ENCODE measurements around the gene ZP3.
"Not testable (repeated sequence)": the region's sequence is repeated elsewhere in the genome, so short reads cannot be mapped to it uniquely, and the experiment has no call there.

The ZP3 gene

DNA sequence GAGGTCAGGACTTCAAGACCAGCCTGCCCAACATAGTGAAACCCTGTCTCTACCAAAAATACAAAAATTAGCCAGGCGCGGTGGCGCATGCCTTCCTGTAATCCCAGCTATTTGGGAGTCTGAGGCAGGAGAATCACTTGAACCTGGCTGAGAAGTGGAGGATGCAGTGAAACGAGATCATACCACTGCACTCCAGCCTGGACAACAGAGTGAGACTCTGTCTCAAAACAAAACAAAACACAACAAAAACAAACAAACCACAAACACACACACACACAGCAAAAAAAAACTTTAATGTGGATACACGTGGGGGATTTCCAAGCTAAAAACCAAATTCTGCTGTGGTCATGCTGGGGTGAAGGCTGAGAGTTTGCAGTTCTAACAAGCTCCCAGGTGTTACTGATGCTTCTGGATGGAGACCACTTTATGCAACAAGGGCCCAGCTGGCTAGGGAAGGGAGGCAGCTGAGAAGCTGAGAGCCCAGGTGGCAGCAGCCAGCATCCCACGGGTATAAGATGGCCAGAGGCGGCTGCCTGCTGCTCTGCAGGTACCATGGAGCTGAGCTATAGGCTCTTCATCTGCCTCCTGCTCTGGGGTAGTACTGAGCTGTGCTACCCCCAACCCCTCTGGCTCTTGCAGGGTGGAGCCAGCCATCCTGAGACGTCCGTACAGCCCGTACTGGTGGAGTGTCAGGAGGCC, at the start of gene ZP3:
TSS of gene ZP3 (plus strand) at position 538 of the 699 bp plus-strand sequence. CDS start at position 553, 15 bp downstream.
- no peak for DNase-seq

GRCh38 chr7:76375251-76375650, 49.5 kb upstream of the ZP3 start:
- no peak for DNase-seq

DNA sequence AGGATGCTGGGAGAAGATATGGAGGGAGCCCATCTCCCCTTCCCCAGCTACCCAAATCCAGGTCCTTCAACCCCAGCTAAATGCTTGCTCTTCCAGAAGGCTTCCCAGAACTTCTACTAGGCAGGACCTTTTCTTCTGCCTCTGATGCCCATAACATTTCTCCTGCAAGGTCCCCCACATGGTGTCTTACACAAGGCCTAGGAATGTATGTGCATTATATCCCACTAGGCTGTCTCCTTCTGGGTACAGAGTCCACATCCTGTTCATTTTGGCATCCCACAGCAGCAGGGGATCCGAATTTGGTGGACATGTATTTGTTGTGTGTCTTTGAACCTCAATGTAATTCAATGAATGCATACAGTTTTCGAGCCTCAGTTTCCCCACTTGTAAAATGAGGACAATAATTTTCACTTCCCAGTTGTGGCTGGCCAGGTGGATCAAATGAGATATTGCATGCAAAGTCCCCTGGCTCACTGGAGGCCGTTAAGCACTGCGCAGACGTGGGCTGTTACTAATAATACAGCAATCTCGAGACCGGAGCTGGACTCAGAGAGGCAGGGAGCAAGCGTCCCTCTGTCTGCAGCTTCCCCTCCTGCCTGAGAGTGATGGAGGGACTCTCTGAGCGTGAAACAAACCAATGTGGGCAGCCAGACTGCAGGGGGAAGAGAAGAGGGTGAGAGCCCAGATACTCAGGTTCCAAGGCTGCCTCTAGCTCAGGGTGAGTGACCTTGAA, 47.4 kb upstream of the ZP3 start:
- no peak for DNase-seq

DNA sequence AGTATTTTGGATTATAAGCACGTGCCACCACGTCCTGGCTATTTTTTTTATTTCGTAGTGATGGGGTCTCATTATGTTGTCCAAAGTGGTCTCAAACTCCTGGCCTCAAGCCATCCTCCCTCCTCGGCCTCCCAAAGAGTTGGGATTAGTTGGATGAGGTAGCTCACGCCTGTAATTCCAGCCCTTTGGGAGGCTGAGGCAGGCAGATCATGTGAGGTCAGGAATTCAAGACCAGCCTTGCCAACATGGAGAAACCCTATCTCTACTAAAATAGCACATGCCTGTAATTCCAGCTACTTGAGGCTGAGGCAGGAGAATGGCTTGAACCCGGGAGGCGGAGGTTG, 44.2 kb upstream of the ZP3 start:
- no peak for DNase-seq

DNA sequence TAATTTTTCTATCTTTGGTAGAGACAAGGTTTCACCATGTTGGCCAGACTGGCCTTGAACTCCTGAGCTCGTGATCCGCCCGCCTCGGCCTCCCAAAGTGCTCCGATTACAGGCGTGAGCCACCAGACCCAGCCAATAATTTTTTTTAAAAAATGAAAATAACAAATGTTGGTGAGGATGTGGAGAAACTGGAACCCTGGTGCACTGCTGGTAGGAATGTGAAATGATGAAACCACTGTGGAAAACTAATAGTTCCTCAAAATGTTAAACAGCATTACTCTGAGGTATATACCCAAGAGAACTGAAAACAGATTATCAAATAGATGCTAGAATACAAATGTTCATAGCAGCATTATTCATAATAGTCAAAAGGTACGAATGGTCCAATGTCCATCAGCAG, 42.9 kb upstream of the ZP3 start:
- DNase-seq: peak in 1 of 2 experiments; percentile 28

GRCh38 chr7:76383089-76383944, 41.4 kb upstream of the ZP3 start:
- no peak for DNase-seq

- DNase-seq: no peak
These were observed 38.0 kb upstream of the ZP3 start for GRCh38 chr7:76386691-76387260.

DNA sequence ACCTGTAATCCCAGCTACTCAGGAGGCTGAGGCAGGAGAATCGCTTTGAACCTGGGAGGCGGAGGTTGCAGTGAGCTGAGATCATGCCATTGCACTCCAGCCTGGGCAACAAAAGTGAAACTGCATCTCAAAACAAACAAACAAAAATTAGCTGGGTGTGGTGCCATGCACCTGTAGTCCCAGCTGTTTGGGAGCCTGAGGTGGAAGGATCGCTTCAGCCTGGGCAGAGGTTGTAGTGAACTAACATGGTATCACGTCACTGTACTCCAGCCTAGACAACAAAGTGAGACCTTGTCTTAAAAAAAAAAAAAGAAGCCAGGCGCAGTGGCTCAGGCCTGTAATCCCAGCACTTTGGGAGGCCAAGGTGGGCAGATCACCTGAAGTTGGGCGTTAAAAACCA, 37.0 kb upstream of the ZP3 start:
- DNase-seq: not testable (repeated sequence)

DNA sequence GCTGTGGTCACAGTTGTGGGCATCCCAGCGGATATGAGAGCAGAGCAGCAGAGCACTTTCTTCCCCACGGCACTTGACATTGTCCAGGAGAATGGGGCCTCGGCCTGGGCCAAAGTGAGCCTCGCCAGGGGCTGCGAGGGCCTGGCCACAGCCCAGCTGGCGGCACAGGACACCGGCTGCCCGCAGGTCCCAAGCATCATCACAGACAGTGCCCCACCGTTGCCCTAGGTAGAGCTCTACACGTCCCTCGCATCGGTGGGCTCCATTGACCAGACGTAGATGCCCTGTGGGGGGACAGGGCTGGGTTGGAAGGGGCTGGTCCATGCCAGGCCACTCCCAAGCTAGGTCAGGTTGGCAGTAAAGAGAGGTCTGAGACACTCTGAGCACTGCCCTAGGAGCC, 34.7 kb upstream of the ZP3 start:
- no peak for DNase-seq

DNA sequence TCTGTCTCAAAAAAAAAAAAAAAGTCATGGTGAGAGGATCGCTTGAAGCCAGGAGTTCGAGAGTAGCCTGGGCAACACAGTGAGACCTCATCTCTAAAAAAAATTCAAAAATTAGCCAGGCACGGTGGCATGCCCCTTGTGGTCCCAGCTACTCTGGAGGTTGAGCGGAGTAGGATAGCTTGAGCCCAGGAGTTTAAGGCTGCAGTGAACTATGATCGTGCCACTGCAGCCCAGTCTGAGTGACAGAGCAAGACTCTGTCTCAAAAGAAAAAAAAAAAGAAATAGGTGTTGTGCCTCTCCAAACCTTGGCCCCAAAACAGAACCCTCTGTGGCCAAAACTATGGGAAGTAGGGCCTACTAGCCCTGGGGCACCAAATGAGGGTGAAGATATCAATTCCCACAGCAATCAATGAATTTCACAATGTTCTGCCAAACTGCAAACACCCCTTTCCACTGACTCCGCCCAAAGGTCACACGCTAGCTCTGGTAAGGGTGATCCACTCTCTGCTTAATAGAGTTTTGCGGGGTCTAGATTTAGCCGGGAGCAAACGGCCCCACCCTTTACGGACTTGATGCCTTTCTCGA, 32.1 kb upstream of the ZP3 start:
- DNase-seq: no peak

DNA sequence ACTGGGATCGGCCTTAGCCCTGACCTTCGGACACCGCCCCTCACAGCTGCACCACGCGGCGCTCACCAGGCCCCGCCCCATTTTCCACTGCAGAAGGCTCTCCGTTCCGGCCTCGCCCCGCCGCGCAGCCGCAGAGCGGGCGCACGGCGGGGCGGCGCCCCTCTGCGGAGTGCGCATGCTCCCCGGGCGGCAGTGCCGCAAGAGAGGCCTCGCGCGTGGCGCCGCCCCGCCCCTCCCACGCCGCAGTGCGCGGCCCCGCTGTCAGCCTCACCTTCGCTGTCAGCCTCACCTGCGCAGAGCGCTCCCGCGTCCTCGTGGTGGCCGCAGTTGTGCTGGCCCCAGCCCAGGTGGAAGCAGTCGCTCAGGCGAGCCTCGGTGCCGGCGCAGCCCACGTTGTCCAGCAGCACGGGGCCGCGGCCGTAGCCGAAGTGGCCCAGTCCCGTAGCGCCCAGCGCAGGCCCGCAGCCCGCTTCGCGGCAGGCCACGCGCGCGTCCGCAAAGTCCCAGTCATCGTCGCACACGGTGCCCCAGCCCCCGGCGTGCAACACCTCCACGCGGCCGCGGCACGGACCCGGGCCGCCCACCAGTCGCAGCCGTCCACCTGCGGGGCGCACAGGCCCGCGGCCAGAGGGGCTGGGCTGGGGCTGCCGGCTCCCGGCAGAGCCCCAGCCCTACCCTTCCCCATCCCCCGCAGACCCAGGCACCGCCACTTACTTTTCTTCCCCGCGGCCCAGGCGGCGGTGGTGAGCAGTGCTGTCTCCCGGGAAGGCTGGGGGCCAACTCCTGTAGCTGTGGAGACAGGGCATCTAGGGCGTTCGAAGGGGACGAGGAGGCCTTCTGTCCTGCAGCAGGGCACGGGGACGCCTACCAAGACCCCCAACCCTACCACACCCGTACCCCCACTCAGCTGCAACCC, 31.4 kb upstream of the ZP3 start:
- DNase-seq: peak; percentile 86 to 90

- DNase-seq: no peak
These were observed 29.8 kb upstream of the ZP3 start for GRCh38 chr7:76394957-76395356.

DNA sequence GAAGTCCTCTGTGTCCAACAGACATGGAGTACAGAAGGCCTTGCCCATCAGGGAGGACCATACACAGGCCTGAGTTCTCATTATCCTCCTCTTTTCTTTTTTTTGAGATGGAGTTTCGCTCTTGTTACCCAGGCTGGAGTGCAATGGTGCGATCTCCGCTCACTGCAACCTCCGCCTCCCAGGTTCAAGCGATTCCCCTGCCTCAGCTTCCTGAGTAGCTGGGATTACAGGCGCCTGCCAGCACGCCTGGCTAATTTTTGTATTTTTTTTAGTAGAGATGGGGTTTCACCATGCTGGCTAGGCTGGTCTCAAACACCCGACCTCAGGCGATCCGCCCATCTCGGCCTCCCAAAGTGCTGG, 29.2 kb upstream of the ZP3 start:
- not testable (repeated sequence) for DNase-seq

GRCh38 chr7:76395965-76396726, 28.6 kb upstream of the ZP3 start:
- no peak for DNase-seq

DNA sequence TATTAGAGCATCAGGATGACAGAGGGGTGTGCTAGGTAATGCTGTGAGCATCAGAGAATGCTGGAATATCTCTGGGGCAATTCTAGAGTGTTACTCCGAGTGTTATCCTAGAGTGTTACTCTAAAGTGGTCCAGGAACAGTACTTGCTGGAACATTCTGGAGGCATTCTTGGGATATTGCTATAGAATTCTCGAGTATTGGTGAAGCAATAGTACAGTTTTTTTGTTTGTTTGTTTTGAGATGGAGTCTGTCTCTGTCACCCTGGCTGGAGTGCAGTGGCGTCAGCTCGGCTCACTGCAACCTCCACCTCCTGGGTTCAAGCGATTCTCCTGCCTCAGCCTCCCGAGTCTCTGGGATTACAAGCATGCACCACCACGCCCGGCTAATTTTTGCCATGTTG, 27.9 kb upstream of the ZP3 start:
- no peak for DNase-seq

- DNase-seq: no peak
These were observed 27.2 kb upstream of the ZP3 start for GRCh38 chr7:76397409-76398183.

DNA sequence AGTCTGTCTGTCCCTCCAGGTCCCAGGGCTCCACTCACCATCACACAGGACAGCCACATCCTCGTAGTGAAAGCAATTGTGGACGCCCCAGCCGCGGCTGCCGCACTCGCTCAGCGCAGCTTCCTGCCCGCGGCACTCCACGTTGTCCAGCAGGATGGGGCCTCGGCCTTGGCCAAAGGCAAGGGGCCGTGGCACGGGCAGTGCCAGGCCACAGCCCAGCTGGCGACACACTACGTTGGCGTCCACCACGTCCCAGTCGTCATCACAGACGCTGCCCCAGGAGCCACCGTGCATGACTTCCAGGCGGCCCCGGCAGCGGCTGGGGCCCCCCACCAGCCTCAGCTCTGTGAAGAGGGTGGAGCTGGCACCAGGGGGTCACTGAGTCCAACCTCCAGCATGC, 24.5 kb upstream of the ZP3 start:
- no peak for DNase-seq

DNA sequence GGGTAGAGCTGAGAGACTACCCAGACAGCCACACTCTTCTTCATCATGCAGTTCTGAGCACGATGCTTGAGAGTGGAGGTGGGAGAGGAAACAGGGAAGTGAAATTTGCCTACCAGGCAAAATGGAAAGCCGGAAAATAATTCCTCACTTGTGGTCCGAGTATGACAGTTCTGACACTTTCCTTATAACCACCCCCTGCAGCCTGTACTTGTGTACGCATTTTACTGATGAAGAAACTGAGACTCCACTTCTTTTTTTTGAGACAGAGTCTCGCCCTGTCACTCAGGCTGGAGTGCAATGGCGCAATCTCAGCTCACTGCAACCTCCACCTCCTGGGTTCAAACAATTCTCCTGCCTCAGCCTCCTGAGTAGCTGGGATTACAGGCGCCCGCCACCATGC, 21.7 kb upstream of the ZP3 start:
- not testable (repeated sequence) for DNase-seq

- peak; percentile 73 to 76 for DNase-seq
These were observed 20.8 kb upstream of the ZP3 start for GRCh38 chr7:76403780-76404494.

- no peak for DNase-seq
These were observed 19.0 kb upstream of the ZP3 start for GRCh38 chr7:76405738-76406137.

Measured in AML-193 (cell line).